ENCODE results near the gene RILPL2.
"Not testable (repeated sequence)": the region's sequence is repeated elsewhere in the genome, so short reads cannot be mapped to it uniquely, and the experiment has no call there.

RILPL2 gene

GRCh38 chr12:123449856-123450255 is 13.4 kb upstream of the RILPL2 start:
- no peak for DNase-seq (ENCODE audit: low spot score)

GRCh38 chr12:123449249-123449733 is 12.8 kb upstream of the RILPL2 start:
- no peak for DNase-seq (ENCODE audit: low spot score)

- DNase-seq (ENCODE audit: low spot score) = no peak
Observed at GRCh38 chr12:123446333-123446713, 9.8 kb upstream of the RILPL2 start.

GRCh38 chr12:123445388-123446332 is 9.2 kb upstream of the RILPL2 start:
- no peak for DNase-seq (ENCODE audit: low spot score)

GRCh38 chr12:123444092-123445026 is 7.9 kb upstream of the RILPL2 start:
- DNase-seq (ENCODE audit: low spot score) = no peak

GRCh38 chr12:123442774-123443173 is 6.3 kb upstream of the RILPL2 start:
- DNase-seq (ENCODE audit: low spot score) = no peak

GRCh38 chr12:123441523-123442164 is 5.2 kb upstream of the RILPL2 start:
- no peak for DNase-seq (ENCODE audit: low spot score)

GRCh38 chr12:123435636-123436016 is 858 bp downstream of the RILPL2 start:
- no peak for DNase-seq (ENCODE audit: low spot score)

GRCh38 chr12:123433615-123434014 is 2.9 kb downstream of the RILPL2 start:
- DNase-seq (ENCODE audit: low spot score) = no peak

DNA sequence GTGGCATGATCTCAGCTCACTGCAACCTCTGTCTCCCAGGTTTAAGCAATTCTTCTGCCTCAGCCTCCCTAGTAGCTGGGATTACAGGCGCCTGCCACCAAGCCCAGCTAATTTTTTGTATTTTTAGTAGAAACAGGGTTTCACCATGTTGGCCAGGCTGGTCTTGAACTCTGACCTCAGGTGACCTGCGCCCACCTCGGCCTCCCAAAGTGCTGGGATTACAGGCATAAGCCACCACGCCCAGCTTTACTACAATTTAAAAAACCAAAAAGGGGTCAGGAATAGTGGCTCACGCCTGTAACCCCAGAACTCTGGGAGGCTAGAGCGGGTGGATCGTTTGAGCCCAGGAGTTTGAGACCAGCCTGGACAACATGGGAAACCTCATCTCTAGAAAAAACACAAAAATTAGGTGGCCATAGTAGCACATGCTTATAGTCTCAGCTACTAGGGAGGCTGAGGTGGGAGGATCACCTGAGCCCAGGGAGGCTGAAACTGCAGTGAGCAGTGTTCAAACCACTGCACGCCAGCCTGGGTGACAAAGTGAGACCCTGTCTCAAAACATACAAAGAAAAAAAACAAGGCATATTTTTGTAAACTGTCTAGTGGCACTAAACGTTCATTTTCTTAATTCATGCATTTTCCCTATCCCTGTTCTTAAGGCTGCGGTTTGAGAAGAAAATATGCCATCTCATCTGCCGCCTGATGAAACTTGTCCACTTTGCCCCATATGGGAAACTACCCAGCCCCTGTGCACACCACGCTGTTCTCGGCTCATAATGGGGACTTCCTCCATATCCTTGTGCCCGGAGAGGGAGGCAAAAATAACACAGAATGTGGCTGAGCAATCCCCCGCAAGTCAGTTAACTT is 4.3 kb downstream of the RILPL2 start:
- not testable (repeated sequence) for DNase-seq (ENCODE audit: low spot score)

DNA sequence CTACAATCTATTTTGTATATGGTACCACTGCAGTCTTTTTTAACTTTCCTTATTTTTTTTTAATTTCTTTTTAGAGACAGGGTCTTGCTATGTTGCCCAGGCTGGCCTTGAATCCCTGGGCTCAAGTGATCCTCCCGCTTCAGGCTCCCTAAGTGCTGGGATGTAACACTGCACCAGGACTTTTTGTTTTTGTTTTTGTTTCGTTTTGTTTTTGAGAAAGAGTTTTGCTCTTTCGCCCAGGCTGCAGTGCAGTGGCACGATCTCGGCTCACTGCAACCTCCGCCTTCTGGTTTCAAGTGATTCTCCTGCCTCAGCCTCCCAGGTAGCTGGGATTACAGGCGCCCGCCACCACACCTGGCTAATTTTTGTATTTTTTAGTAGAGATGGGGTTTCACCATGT is 7.4 kb downstream of the RILPL2 start:
- not testable (repeated sequence) for DNase-seq (ENCODE audit: low spot score)

DNA sequence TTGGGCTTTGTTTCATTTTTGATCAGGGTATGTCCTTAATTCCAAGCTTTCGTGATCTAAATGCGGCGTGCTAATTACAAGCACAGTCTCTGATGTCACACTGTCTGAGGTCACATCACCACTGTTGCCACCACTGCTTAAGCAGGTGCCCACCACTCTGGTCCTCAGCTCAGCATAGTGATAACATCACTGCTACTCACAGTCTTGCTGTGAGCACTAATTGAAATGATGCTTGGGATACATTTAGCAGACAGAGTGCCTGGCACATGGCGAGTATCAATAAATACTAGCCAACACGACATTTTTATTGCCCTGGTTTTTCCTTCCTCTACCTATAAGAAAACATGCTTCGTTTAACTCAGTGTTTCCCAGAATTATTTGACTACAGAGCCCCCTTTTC is 7.9 kb downstream of the RILPL2 start:
- no peak for DNase-seq (ENCODE audit: low spot score)

DNA sequence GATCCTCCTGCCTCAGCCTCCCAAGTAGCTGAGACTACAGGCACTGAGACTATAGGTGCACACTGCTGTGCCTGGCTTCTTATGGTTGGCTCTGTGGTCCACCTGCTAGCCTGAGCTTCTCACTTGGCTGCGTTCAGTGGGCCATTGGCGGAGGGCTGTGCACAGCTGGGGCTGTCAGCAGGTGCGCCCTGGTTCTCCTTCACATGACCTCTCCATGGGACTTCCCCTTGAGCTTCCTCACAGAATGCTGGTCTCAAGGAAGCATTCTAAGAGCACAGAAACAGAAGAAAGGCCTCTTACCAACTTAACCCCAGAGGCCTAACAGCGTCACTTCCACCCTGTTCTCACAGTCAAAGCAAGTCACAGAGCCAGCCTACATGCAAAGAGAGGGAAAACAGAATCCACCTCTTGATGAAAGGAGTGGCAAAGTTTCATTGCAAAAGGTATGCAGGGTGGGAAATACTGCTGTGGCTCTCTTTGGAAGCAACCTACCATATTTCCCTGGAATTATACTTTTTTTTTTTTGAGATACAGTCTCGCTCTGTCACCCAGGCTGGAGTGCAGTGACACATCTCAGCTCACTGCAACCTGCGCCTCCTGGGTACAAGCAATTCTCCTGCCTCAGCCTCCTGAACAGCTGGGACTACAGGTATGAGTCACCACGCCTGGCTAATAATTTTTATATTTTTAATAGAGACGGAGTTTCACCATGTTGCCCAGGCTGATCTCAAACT is 9.3 kb downstream of the RILPL2 start:
- DNase-seq (ENCODE audit: low spot score) = no peak

DNA sequence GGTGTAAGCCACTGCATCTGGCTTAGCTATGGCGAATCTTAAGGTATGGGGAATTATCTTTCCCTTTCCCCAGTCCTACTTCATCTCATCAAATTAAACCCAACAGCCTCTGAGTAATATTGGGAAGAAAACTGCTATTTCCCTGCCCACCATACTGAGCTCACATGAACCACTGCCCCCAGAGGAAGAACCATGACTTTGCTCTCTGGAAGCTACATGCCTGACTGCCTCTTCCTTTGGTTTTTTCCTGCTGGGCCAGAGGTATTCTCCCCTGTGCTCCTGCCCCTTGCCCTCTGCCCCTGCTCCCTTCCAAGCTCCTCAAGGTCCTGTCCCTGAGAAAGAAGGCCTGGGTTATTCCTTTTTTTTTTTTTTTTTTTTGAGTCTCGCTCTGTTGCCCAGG is 15.2 kb downstream of the RILPL2 start:
- no peak for DNase-seq (ENCODE audit: low spot score)

DNA sequence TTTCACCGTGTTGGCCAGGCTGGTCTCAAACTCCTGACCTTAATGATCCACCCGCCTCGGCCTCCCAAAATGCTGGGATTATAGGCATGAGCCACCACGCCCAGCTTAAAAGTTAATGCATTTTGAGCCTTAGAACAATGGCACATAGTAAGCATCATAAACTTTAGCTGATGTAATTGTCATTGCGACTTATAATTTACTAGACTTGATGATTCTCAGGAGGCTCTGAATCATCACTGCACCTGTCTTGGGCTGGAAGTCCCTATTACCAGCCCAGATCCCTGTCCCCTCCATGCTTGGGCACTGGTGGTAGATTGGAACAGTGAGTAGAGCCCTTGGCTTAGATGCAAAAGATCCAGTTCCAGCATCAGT is 26.5 kb downstream of the RILPL2 start:
- no peak for DNase-seq (ENCODE audit: low spot score)

DNA sequence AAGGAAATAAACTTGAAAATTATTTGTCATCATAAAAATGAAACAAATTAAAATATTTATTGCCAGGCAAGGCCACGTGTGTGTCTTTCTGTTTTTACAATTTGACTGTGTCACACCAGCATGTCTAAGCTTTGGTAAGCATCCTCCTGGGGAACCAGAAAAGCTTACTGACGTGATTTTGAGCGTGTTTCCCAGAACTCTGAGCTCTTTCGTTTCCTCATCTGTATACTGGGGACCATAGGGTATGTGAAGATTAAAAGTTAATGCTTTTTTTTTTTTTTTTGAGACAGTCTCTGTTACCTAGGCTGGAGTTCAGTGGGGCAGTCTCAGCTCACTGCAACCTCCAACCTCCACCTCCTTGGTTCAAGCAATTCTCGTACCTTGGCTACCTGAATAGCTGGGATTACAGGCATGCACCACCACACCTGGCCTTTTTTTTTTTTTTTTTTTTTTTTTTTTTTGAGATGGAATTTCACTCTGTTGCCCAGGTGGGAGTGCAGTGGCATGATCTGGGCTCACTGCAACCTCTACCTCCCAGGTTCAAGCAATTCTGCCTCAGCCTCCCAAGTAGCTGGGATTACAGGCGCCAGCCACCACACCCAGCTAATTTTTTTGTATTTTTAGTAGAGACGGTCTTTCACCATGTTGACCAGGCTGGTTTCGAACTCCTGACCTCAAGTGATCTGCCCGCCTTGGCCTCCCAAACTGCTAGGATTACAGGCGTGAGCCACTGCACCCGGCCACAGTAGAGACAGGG is 27.0 kb downstream of the RILPL2 start:
- not testable (repeated sequence) for DNase-seq (ENCODE audit: low spot score)

- not testable (repeated sequence) for DNase-seq (ENCODE audit: low spot score)
Observed at GRCh38 chr12:123408619-123409018, 27.9 kb downstream of the RILPL2 start.

- DNase-seq (ENCODE audit: low spot score) = not testable (repeated sequence)
Observed at GRCh38 chr12:123407934-123408333, 28.6 kb downstream of the RILPL2 start.

GRCh38 chr12:123407269-123407668 is 29.2 kb downstream of the RILPL2 start:
- not testable (repeated sequence) for DNase-seq (ENCODE audit: low spot score)

- no peak for DNase-seq (ENCODE audit: low spot score)
Observed at GRCh38 chr12:123404581-123404980, 31.9 kb downstream of the RILPL2 start.
